K562 (cell line): ENCODE results near the gene HAS3. TPM values are rescaled to one million over a fixed set of nuclear protein-coding genes. Genes with fewer than 3 reads are reported as not detected.

Source experiments
- GTF2F1 ChIP-seq: IDR thresholded peaks from 2 replicates; pipeline ENCODE4 v1.6.1; 2011; ENCODE audit warnings: low read depth, low read length, improper control_type of control experiment
- MTF1 ChIP-seq: fragments of 250-450 bp; sonication (Bioruptor Pico); IDR thresholded peaks from 2 replicates; pipeline ENCODE4 v1.9.0; 2021; ENCODE audit warnings: moderate library complexity, mild to moderate bottlenecking, inconsistent platforms, borderline replicate concordance
- REST ChIP-seq, 2 experiments: fragments of 450-650 bp; formaldehyde crosslinking in 1 of 2; IDR thresholded peaks; 2 replicates each; pipeline versions ENCODE4 v1.4.0 to v1.6.1; 2014 to 2020; ENCODE audit warnings: mild to moderate bottlenecking in 2 of 2, borderline replicate concordance in 1 of 2, low read depth in 1 of 2
- polyA plus RNA-seq, 8 experiments: library from polyadenylated mRNA; depleted of rRNA in 4 of 8; stranded (reverse) in 5 of 8; unstranded in 3 of 8; fragments of >200 nt; fragmentation: Nextera tagmentation in 2 of 8; fragmentation: Illumina TruSeq in 1 of 8; extraction: Ambion mirVana in 2 of 8; extraction: Trizol in 1 of 8; gene quantifications; 2 replicates each; pipeline versions ENCODE4 v1.2.1 to v1.2.3, GENCODE V29; 2011 to 2014; ENCODE audit warnings: inconsistent platforms in 1 of 8, missing spikeins in 1 of 8
- total RNA-seq, 7 experiments: library from RNA; depleted of rRNA in 6 of 7; stranded (reverse); fragments of >200 nt in 6 of 7; fragmentation: Illumina TruSeq in 2 of 7; extraction: Trizol in 2 of 7; gene quantifications; 2 replicates each; pipeline versions ENCODE4 v1.2.1 to v1.2.3, GENCODE V29; 2011 to 2021; ENCODE audit warnings: low replicate concordance in 1 of 7

Gene HAS3
- total and polyA plus RNA-seq, 9 of the 15 experiments (the other 6 are each of a cell fraction or from before 2014, with no cell fraction given): 0.04 to 0.33 (median 0.13) TPM; not detected in 1

DNA sequence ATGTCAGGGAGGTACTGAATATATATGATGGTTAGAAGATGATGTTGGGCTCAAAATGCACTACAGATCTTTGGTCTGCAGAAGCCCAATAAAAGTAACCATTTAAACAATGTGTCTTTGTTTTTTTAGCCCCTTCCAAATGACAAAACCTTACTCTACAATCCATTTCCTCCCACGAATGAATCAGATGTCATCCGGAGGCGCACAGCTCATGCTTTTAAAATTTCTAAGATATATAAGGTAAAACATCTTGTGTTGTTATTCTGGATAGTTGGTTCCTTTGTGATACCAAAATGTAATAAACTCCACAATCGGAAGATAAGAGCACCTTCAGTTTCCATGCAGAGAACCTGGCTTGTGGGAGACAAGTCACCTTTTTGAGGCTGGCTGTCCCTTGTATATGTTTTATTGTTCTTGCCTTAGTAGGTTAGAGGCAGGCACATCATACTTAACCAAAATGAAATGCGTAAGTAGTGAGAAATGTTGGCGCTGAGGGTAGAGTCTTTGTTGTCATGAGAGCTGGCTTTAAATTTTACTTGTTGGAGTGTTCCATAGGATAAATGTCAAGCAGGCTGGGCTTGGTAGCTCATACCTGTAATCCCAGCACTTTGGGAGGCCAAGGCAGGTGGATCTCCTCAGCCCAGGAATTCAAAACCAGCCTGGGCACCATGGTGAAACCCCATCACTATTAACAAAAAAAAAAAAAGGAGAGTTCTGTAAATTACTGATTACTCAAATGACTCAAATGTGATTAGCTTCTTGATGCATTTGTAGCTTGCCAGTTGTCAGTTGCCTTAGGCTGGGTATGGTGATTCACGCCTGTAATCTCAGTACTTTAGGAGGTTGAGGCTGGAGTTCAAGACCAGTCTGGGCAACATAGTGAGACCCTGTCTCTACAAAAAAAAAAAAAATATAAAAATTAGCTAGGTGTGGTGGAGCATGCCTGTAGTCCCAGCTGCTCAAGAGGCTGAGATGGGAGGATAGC, 61.8 kb downstream of the HAS3 start (continued):
- no peak for TF ChIP-seq MTF1 (CRISPR knock-in tag)
- TF ChIP-seq REST (IDR thresholded peaks at IDR 0.05; ENCODE audit: borderline replicate concordance): no peak
- no peak for TF ChIP-seq REST (CRISPR knock-in tag; IDR thresholded peaks at IDR 0.05; ENCODE audit: low read depth)
- no peak for TF ChIP-seq GTF2F1

Other genes starting within 250 kb of the HAS3 start
Only the 7 nearest of the 8 such genes appear.
- gene CHTF8, start 26.9 kb downstream of the HAS3 start, total RNA-seq (2014; rRNA removed): 45.9 and 54.0 TPM in 2 replicates
- gene CHTF8, start 26.9 kb downstream of the HAS3 start, total RNA-seq (2014; rRNA removed; fragmentation: Illumina TruSeq; extraction: Trizol): 99.5 and 108 TPM in 2 replicates
- gene CHTF8, start 26.9 kb downstream of the HAS3 start, total RNA-seq (2015; rRNA removed; fragmentation: Illumina TruSeq; extraction: Trizol): 108 and 114 TPM in 2 replicates
- gene CHTF8, start 26.9 kb downstream of the HAS3 start, total RNA-seq (2021): 115 and 118 TPM in 2 replicates
- gene CHTF8, start 26.9 kb downstream of the HAS3 start, polyA plus RNA-seq (2011; rRNA removed): 113 and 137 TPM in 2 replicates
- 163 and 199 TPM in 2 replicates for gene CHTF8, start 26.9 kb downstream of the HAS3 start, polyA plus RNA-seq (2014; fragmentation: Illumina TruSeq; extraction: Trizol)
- gene CHTF8, start 26.9 kb downstream of the HAS3 start, polyA plus RNA-seq (2014; fragmentation: Nextera tagmentation; extraction: Ambion mirVana): 10 to 100 TPM; 20.2 to 21.5 TPM
- 119 and 135 TPM in 2 replicates for gene CHTF8, start 26.9 kb downstream of the HAS3 start, polyA plus RNA-seq (2014; rRNA removed)
- gene UTP4, start 27.0 kb downstream of the HAS3 start, total RNA-seq (2014; rRNA removed): 46.1 and 51.8 TPM in 2 replicates
- gene UTP4, start 27.0 kb downstream of the HAS3 start, total RNA-seq (2014; rRNA removed; fragmentation: Illumina TruSeq; extraction: Trizol): 49.8 and 53.7 TPM in 2 replicates
- 50.7 and 55.3 TPM in 2 replicates for gene UTP4, start 27.0 kb downstream of the HAS3 start, total RNA-seq (2015; rRNA removed; fragmentation: Illumina TruSeq; extraction: Trizol)
- gene UTP4, start 27.0 kb downstream of the HAS3 start, total RNA-seq (2021): 140 and 145 TPM in 2 replicates
- 134 and 203 TPM in 2 replicates for gene UTP4, start 27.0 kb downstream of the HAS3 start, polyA plus RNA-seq (2011; rRNA removed)
- gene UTP4, start 27.0 kb downstream of the HAS3 start, polyA plus RNA-seq (2014; fragmentation: Illumina TruSeq; extraction: Trizol): 157 and 191 TPM in 2 replicates
- gene UTP4, start 27.0 kb downstream of the HAS3 start, polyA plus RNA-seq (2014; fragmentation: Nextera tagmentation; extraction: Ambion mirVana): 100 to 1,000 TPM; 152 to 195 TPM
- gene UTP4, start 27.0 kb downstream of the HAS3 start, polyA plus RNA-seq (2014; rRNA removed): 116 and 138 TPM in 2 replicates
- gene SNTB2, start 81.5 kb downstream of the HAS3 start, total RNA-seq (2014; rRNA removed): 6.9 and 15.5 TPM in 2 replicates
- gene SNTB2, start 81.5 kb downstream of the HAS3 start, total RNA-seq (2014; rRNA removed; fragmentation: Illumina TruSeq; extraction: Trizol): 5.7 and 7.2 TPM in 2 replicates
- gene SNTB2, start 81.5 kb downstream of the HAS3 start, total RNA-seq (2015; rRNA removed; fragmentation: Illumina TruSeq; extraction: Trizol): 6.3 TPM in 2 replicates
- gene SNTB2, start 81.5 kb downstream of the HAS3 start, total RNA-seq (2021): 13.7 and 14.1 TPM in 2 replicates
- gene SNTB2, start 81.5 kb downstream of the HAS3 start, polyA plus RNA-seq (2011; rRNA removed): 7.6 and 9.5 TPM in 2 replicates
- 3.4 and 3.9 TPM in 2 replicates for gene SNTB2, start 81.5 kb downstream of the HAS3 start, polyA plus RNA-seq (2014; fragmentation: Illumina TruSeq; extraction: Trizol)
- gene SNTB2, start 81.5 kb downstream of the HAS3 start, polyA plus RNA-seq (2014; fragmentation: Nextera tagmentation; extraction: Ambion mirVana): 1 to 10 TPM; 1.2 to 1.9 TPM
- gene SNTB2, start 81.5 kb downstream of the HAS3 start, polyA plus RNA-seq (2014; rRNA removed): 4.1 and 4.4 TPM in 2 replicates
- gene VPS4A, start 205.7 kb downstream of the HAS3 start, total RNA-seq (2014; rRNA removed): 35.5 and 48.9 TPM in 2 replicates
- gene VPS4A, start 205.7 kb downstream of the HAS3 start, total RNA-seq (2014; rRNA removed; fragmentation: Illumina TruSeq; extraction: Trizol): 20.3 and 23.9 TPM in 2 replicates
- gene VPS4A, start 205.7 kb downstream of the HAS3 start, total RNA-seq (2015; rRNA removed; fragmentation: Illumina TruSeq; extraction: Trizol): 29.9 and 30.7 TPM in 2 replicates
- gene VPS4A, start 205.7 kb downstream of the HAS3 start, total RNA-seq (2021): 37.8 and 38.1 TPM in 2 replicates
- gene VPS4A, start 205.7 kb downstream of the HAS3 start, polyA plus RNA-seq (2011; rRNA removed): 16.1 and 16.3 TPM in 2 replicates
- gene VPS4A, start 205.7 kb downstream of the HAS3 start, polyA plus RNA-seq (2014; fragmentation: Illumina TruSeq; extraction: Trizol): 42.6 and 45.4 TPM in 2 replicates
- 1 to 10 TPM; 7.6 to 8.1 TPM for gene VPS4A, start 205.7 kb downstream of the HAS3 start, polyA plus RNA-seq (2014; fragmentation: Nextera tagmentation; extraction: Ambion mirVana)
- 37.4 and 40.6 TPM in 2 replicates for gene VPS4A, start 205.7 kb downstream of the HAS3 start, polyA plus RNA-seq (2014; rRNA removed)
- 60.6 and 72.4 TPM in 2 replicates for gene PDF, start 224.9 kb downstream of the HAS3 start, total RNA-seq (2014; rRNA removed)
- 0.67 and 1.7 TPM in 2 replicates for gene PDF, start 224.9 kb downstream of the HAS3 start, total RNA-seq (2014; rRNA removed; fragmentation: Illumina TruSeq; extraction: Trizol)
- gene PDF, start 224.9 kb downstream of the HAS3 start, total RNA-seq (2015; rRNA removed; fragmentation: Illumina TruSeq; extraction: Trizol): 6.2 and 10.1 TPM in 2 replicates
- gene PDF, start 224.9 kb downstream of the HAS3 start, total RNA-seq (2021): 31.5 and 36.3 TPM in 2 replicates
- 4.3 and 5.3 TPM in 2 replicates for gene PDF, start 224.9 kb downstream of the HAS3 start, polyA plus RNA-seq (2011; rRNA removed)
- gene PDF, start 224.9 kb downstream of the HAS3 start, polyA plus RNA-seq (2014; fragmentation: Illumina TruSeq; extraction: Trizol): 5.6 and 11.1 TPM in 2 replicates
- under 1 TPM; 0.15 to 0.25 TPM for gene PDF, start 224.9 kb downstream of the HAS3 start, polyA plus RNA-seq (2014; fragmentation: Nextera tagmentation; extraction: Ambion mirVana)
- 40.0 and 45.5 TPM in 2 replicates for gene PDF, start 224.9 kb downstream of the HAS3 start, polyA plus RNA-seq (2014; rRNA removed)
- gene COG8, start 233.9 kb downstream of the HAS3 start, total RNA-seq (2014; rRNA removed): 34.2 and 45.2 TPM in 2 replicates
- gene COG8, start 233.9 kb downstream of the HAS3 start, total RNA-seq (2014; rRNA removed; fragmentation: Illumina TruSeq; extraction: Trizol): 21.9 and 23.3 TPM in 2 replicates
- 29.4 and 30.1 TPM in 2 replicates for gene COG8, start 233.9 kb downstream of the HAS3 start, total RNA-seq (2015; rRNA removed; fragmentation: Illumina TruSeq; extraction: Trizol)
- gene COG8, start 233.9 kb downstream of the HAS3 start, total RNA-seq (2021): 42.6 and 43.6 TPM in 2 replicates
- gene COG8, start 233.9 kb downstream of the HAS3 start, polyA plus RNA-seq (2011; rRNA removed): 31.5 and 34.9 TPM in 2 replicates
- 22.0 and 27.9 TPM in 2 replicates for gene COG8, start 233.9 kb downstream of the HAS3 start, polyA plus RNA-seq (2014; fragmentation: Illumina TruSeq; extraction: Trizol)
- 1 to 10 TPM; 3.7 to 5.7 TPM for gene COG8, start 233.9 kb downstream of the HAS3 start, polyA plus RNA-seq (2014; fragmentation: Nextera tagmentation; extraction: Ambion mirVana)
- gene COG8, start 233.9 kb downstream of the HAS3 start, polyA plus RNA-seq (2014; rRNA removed): 33.4 and 38.2 TPM in 2 replicates
- gene NIP7, start 234.1 kb downstream of the HAS3 start, total RNA-seq (2014; rRNA removed): 41.2 and 45.2 TPM in 2 replicates
- 73.9 and 77.8 TPM in 2 replicates for gene NIP7, start 234.1 kb downstream of the HAS3 start, total RNA-seq (2014; rRNA removed; fragmentation: Illumina TruSeq; extraction: Trizol)
- 82.9 and 85.5 TPM in 2 replicates for gene NIP7, start 234.1 kb downstream of the HAS3 start, total RNA-seq (2015; rRNA removed; fragmentation: Illumina TruSeq; extraction: Trizol)
- gene NIP7, start 234.1 kb downstream of the HAS3 start, total RNA-seq (2021): 52.8 and 58.1 TPM in 2 replicates
- 18.9 and 28.9 TPM in 2 replicates for gene NIP7, start 234.1 kb downstream of the HAS3 start, polyA plus RNA-seq (2011; rRNA removed)
- 71.2 and 78.3 TPM in 2 replicates for gene NIP7, start 234.1 kb downstream of the HAS3 start, polyA plus RNA-seq (2014; fragmentation: Illumina TruSeq; extraction: Trizol)
- 10 to 100 TPM; 72.5 to 78.3 TPM for gene NIP7, start 234.1 kb downstream of the HAS3 start, polyA plus RNA-seq (2014; fragmentation: Nextera tagmentation; extraction: Ambion mirVana)
- 57.7 and 67.0 TPM in 2 replicates for gene NIP7, start 234.1 kb downstream of the HAS3 start, polyA plus RNA-seq (2014; rRNA removed)